HG03439 (cell line): ENCODE results near the gene TMEM98.
"Not testable (repeated sequence)": the region's sequence is repeated elsewhere in the genome, so short reads cannot be mapped to it uniquely, and the experiment has no call there.

Experiments
- ATAC-seq: cut with Tn5 transposase; IDR thresholded peaks from one replicate; pipeline ENCODE4 v1.9.1; 2021; ENCODE audit warnings: mild to moderate bottlenecking, moderate library complexity; ENCODE audit not compliant: unreplicated experiment

TMEM98 gene

DNA sequence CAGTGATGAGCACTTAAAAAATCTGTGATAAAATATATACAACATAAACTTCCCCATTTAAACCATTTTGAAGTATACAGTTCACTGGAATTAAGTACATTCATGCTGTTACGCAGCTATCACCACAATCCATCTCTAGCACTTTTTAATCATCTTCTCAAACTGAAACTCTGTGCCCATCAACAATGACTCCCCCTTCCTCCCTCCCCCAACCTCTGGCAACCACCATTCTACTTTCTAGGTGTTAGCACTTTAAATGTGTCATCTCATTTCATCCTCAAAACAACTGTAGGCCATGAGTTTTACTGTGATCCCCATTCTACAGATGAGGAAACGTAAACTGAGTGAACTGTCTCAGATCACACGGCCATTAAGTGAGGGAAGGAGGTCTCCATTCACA, 13.8 kb upstream of the TMEM98 start:
- no peak for ATAC-seq

GRCh38 chr17:32915245-32915644, 12.7 kb upstream of the TMEM98 start:
- ATAC-seq = no peak

DNA sequence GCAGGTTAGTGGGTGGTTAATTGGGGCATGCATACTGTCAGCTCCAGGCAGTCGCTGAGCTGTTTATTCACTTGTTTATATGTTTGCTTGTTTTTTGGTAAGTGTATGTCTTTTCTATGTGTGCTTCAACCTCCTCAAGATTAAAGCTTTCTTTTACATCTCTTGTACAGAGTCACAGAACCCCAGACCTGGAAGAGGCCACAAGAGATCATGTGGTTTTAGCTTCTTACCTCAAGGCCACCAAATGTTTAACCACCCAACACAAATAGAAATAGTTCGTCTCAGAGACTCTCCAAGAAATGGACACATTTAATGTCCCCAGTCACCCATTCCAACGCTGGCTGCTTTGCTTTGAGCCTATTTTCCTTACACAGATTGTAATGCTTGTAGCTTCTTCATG, 11.8 kb upstream of the TMEM98 start:
- no peak for ATAC-seq

- ATAC-seq = no peak
These were observed 10.9 kb upstream of the TMEM98 start for GRCh38 chr17:32917081-32917480.

GRCh38 chr17:32917842-32918241, 10.1 kb upstream of the TMEM98 start:
- no peak for ATAC-seq

GRCh38 chr17:32919876-32920275, 8.1 kb upstream of the TMEM98 start:
- not testable (repeated sequence) for ATAC-seq

DNA sequence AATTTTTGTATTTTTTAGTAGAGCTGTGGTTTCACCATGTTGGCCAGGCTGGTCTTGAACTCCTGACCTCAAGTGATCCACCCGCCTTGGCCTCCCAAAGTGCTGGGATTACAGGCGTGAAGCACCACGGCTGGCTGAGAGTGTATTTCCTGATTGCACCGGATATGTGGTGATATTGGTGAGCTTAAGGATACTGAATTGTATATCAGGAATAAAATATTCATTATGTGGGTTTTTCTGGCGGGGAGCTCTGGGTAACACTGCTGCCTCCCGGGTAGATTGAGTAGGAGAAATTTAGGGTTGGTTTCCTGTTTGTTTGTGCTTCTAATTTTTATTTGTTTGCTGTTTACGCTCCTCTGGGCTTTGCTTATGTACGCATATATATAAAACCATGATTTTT, 7.7 kb upstream of the TMEM98 start:
- ATAC-seq = no peak

DNA sequence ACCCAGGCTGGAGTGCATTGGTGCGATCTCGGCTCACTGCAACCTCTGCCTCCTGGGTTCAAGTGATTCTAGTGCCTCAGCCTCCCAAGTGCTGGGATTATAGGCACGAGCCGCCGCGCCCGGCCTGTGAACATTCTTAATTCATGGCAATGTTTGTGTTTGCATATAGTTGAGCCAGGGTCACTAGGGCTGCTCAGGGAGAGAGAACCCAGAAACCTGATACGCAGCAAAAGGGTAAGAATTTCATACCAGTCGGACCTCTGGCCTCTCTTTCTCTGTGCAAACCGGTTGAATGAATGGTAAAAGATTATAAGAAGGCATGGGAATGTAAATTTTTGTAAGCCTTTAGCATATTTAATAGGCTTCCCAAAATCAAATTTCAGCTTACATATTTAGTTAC, 6.9 kb upstream of the TMEM98 start:
- ATAC-seq = no peak

DNA sequence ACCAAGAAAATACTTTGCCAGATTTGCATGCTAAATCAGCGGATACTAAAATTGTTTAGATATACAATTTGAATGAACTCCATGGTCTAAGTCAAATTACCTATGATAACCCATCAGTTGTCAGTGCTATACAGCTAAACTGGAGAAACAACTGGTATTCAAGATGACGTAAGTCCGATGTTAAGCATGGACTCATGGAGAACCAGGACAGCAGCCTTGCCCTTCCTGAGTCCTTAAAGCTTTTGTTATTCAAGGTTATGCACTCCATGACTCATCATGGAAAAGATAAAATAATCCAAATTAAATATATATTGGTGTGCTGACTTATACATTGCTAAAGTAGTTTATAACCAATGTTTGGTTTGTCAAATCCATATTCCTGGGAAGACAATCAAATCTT, 4.0 kb upstream of the TMEM98 start:
- ATAC-seq = not testable (repeated sequence)

DNA sequence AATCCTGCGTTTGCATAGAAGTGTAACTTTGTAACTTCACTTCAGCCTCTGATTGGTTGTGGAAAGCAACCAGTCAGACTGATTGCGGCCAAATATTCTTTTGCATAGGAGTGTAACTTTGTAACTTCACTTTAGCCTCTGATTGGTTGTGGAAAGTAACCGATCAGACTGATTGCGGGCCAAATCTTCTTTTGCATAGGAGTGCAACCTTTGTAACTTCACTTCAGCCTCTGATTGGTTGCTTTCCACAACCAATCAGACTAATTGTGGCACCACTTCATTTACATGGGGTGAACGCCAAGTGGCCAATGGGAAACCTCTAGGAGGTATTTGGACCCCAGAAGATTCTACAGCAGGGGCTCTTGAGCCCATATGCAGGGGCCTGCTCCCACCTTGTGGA, 1.8 kb upstream of the TMEM98 start:
- no peak for ATAC-seq

DNA sequence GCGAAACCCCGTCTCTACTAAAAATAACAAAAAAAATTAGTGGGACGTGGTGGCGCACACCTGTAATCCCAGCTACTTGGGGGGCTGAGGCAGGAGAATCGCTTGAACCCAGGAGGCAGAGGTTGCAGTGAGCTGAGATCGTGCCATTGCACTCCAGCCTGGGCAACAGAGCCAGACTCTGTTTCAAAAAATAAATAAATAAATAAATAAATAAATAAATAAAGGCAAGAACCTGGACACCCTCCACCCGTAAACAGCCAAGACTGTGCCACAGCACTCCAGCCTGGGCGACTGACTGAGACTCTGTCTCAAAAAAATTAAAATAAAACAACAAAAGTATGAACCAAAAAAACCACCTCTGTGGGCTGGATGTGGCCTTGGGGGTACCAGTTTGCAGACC, 1.2 kb upstream of the TMEM98 start:
- not testable (repeated sequence) for ATAC-seq

- ATAC-seq = no peak
These were observed 691 bp upstream of the TMEM98 start for GRCh38 chr17:32927201-32927723.

DNA sequence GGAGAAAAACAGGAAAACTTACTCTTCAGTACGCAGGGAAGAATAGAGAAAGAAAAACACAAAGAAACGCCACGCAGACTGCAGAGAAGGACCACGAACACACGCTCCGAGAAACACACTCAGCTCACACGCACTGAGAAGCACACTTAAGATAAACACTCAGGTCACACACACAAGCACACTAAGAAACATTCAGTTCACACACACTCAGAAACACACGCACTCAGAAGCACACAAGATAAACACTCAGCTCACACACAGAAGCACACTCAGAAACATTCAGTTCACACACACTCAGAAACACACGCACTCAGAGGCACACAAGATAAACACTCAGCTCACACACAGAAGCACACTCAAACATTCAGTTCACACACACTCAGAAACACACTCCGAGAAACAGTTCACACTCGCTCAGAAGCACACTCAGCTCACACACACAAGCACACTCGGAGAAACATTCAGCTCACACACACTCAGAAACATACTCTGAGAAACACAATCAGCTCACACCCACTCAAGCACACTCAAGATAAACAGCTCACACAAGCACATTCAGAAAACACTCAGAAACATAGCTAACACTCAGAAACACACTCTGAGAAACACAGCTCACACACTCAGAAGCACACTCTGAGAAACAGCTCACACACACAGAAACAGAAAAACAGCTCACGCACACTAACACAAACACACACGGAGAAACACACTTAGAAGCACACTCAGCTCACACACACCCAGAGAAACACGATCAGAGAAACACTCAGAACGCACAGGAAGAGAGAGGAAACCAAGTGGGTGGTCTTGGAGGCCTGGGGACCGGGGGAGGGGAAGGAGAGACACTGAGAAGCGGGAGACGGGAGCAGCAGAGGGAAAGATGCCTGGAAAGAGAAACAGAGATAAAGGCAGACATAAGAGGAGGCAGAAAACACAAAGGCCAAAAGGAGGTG, 908 bp downstream of the TMEM98 start:
- no peak for ATAC-seq

GRCh38 chr17:32929588-32929987, 1.6 kb downstream of the TMEM98 start:
- ATAC-seq = no peak

GRCh38 chr17:32930512-32930911, 2.6 kb downstream of the TMEM98 start:
- ATAC-seq = no peak

DNA sequence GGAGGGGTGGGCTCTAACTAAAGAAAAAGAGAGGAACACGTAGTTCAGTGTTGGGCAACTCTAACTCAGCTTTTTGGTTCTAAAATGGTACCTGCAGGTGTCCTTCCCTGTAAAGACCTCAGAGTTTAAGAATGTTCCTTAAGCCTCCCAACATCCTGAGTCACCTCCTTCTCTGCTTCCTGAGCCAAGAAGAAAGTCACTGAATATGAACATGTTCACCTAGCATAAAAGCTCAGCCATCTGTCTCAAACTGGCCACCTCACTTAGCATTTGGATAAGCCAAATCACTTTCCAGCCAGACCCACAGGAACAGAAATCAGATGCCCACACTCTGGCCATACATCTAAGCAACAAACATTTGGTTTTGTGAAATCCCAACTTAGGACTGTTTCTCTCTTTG, 3.7 kb downstream of the TMEM98 start:
- ATAC-seq = no peak

- ATAC-seq = no peak
These were observed 5.9 kb downstream of the TMEM98 start for GRCh38 chr17:32933881-32934280.

DNA sequence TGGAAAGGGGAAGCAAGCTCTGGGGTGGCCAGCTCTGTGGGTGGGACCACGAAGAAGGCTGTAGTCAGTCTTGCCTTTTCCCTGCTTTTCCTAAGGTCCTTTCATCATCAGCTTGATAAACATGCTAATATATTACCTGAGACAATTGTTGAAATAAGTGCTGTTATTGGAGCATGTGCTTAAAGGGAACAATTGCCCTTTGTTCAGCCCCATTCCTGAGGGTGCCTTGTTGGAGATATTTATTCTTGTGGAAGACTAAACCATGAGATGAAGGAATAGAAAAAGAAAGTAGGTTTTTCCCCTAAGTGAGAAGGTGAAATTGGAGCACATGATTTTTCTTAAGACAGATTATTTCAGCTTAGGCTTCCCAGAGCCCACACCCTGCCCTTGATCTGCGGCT, 7.8 kb downstream of the TMEM98 start:
- ATAC-seq = no peak

DNA sequence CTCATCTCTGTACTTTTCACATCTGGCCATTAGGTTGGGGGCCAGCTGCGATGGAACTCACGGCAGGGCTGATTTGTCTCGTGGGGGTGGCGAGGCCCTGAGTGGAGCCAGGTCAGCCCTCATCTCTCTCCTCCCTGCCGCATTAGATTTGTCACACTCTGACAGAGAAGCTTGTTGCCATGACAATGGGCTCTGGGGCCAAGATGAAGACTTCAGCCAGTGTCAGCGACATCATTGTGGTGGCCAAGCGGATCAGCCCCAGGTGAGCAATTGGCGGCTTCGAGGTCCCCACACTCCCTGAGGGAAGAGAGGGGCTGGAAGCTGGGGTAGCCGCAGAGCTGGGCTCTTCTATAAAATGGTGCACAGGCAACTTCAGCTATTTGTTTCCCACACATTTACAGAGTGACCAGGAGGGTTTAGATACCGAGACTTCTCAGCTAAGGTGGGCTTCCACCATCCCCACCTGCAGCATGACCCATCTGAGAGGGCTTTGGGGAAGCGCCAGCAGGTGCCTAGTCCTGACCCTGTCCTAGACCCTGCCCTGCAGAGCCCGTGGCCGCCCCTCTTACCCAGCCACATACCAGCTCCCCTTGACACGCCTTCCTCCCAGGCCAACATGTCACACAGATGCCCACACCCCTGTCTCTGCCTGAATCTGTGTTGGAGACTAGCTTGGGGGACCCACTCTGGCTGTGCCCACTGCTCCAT, 8.4 kb downstream of the TMEM98 start:
- ATAC-seq = no peak

DNA sequence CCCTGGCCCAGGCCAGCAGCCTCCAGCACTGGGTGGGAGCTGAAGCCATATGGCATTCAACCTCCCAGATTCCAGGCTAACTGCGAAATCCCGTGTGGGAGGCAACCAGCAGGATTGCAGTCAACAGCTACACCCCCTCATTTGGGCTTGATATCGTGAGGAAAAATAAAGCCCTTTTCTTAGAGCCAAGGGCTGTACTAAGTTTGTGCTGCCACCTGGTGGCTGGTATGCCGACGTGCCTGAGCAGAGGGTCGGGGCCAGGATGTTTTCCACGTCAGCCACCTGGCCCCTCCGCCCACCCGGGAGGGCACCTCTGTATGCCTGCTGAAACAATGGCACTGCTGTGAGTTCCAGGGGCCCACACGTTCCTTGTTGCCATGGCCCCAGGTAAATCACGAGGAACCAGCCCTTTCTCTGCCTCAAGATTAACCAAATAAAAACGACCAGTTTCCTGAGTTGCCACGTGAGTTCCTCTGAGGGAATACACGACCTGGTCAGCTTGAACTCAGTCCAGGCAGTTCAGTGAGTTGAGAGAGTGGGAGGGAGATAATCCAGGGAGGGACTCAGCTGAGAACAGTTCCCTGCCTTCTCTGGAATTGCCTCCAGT, 9.0 kb downstream of the TMEM98 start:
- ATAC-seq = no peak

DNA sequence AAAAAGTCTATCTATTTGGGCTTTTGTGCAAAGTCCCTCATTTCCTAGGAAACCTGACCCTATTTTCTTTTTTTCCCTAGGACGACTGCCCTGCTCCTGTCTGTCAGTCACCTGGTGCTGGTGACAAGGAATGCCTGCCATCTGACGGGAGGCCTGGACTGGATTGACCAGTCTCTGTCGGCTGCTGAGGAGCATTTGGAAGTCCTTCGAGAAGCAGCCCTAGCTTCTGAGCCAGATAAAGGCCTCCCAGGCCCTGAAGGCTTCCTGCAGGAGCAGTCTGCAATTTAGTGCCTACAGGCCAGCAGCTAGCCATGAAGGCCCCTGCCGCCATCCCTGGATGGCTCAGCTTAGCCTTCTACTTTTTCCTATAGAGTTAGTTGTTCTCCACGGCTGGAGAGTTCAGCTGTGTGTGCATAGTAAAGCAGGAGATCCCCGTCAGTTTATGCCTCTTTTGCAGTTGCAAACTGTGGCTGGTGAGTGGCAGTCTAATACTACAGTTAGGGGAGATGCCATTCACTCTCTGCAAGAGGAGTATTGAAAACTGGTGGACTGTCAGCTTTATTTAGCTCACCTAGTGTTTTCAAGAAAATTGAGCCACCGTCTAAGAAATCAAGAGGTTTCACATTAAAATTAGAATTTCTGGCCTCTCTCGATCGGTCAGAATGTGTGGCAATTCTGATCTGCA, 12.9 kb downstream of the TMEM98 start:
- no peak for ATAC-seq
